ENCODE data around the gene SECTM1.

The SECTM1 gene

DNA sequence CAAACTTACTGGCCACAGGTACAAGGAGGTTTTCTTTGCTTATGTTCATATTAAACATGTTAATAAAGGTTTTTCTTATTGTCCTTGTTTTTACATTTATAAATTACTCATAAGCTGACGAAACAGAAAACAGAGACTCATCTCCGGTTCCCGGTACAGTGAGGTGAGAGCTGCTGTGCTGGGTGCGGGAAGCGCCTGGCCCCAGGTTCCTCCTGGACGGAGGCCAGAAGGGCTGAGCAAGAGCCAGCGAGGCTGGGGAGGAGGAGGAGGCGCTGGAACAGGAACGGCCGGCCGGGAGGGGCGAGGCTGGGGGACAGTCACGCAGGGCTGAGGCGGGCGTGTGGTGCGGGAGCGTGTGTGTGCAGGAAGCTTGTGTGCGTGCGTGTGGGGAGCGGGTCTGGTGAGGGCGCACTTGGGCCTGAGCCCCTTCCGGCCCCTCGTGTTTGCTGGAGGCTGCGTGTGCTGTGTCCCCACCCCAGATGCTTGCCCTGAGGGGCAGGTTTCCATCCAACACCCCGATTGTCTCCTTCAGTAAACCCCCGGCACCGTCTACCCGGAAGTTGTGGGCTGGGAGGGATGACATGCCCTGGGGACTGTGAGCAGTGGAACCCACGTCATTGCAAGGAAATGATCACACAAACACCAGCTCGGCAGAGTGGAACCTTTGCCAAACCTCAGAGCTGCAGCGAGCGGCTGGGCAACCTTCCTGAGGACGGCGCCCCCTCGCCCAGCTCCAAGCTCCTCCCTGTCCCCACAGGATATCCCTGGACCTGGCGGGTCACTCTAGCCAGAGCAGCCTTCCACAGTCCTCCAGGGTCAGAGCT, 35.6 kb downstream of the SECTM1 start:
- Histone ChIP-seq H3K9me3 (ENCODE audit: control insufficient read depth in 5 of 5, low read length in 5 of 5) (no peaks in the 10 kb centered on the region), H3K4me3 (ENCODE audit: low read depth in 1 of 5, low read length in 5 of 5) (peak overlapping the region; percentile 61 to 72 (median 68)), H3K4me1 (ENCODE audit: control insufficient read depth in 5 of 5, insufficient read depth in 5 of 5, low read length in 5 of 5) (peaks cover 4 to 45% (median 35%) of the 10 kb centered on the region in 5 donors), H3K36me3 (ENCODE audit: control insufficient read depth in 5 of 5, insufficient read depth in 5 of 5, low read length in 5 of 5) (no peaks in the 10 kb centered on the region), H3K9ac (ENCODE audit: low read length in 5 of 5) (peak overlapping the region in 4 of 5 donors; percentile 52 to 73 (median 66)), H3K27ac (ENCODE audit: low read depth, low read length) (peak overlapping the region; percentile 84), H3K27me3 (ENCODE audit: control insufficient read depth in 5 of 5, insufficient read depth in 4 of 5, low read length in 5 of 5) (peaks cover 0 to 15% (median 2%) of the 10 kb centered on the region in 5 donors)

DNA sequence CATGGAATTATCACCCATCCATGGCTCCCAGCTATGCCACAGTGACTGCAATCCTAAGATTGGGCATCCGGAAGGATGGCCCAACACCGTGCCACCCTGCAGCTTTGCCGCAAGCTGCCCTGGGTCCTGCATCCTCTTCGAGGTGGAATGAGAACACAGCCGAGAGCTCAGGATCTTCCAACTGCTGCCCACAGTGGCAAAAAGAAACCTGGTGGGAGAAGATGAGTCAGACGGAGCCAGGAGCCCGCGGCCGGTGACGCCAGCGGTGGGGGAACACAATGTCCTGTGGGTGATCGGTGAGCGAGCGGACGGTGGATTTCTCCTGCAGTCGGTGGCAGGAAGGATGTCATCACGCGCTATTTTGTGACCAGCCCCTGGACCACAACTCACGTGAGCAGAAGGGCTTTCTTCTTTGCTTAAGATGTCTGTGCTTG, 36.3 kb downstream of the SECTM1 start:
- Histone ChIP-seq H3K4me1 (ENCODE audit: control insufficient read depth in 5 of 5, insufficient read depth in 5 of 5, low read length in 5 of 5) (peaks cover 4 to 48% (median 36%) of the 10 kb centered on the region in 5 donors), H3K27me3 (ENCODE audit: control insufficient read depth in 5 of 5, insufficient read depth in 4 of 5, low read length in 5 of 5) (peaks cover 0 to 12% (median 2%) of the 10 kb centered on the region in 5 donors), H3K9ac (ENCODE audit: low read length in 5 of 5) (peak overlapping the region in 3 of 5 donors; percentile 64 to 73 (median 67)), H3K36me3 (ENCODE audit: control insufficient read depth in 5 of 5, insufficient read depth in 5 of 5, low read length in 5 of 5) (no peaks in the 10 kb centered on the region), H3K4me3 (ENCODE audit: low read depth in 1 of 5, low read length in 5 of 5) (peak overlapping the region in 4 of 5 donors; percentile 17 to 72 (median 68)), H3K27ac (ENCODE audit: low read depth, low read length) (peak overlapping the region; percentile 84), H3K9me3 (ENCODE audit: control insufficient read depth in 5 of 5, low read length in 5 of 5) (no peaks in the 10 kb centered on the region)

DNA sequence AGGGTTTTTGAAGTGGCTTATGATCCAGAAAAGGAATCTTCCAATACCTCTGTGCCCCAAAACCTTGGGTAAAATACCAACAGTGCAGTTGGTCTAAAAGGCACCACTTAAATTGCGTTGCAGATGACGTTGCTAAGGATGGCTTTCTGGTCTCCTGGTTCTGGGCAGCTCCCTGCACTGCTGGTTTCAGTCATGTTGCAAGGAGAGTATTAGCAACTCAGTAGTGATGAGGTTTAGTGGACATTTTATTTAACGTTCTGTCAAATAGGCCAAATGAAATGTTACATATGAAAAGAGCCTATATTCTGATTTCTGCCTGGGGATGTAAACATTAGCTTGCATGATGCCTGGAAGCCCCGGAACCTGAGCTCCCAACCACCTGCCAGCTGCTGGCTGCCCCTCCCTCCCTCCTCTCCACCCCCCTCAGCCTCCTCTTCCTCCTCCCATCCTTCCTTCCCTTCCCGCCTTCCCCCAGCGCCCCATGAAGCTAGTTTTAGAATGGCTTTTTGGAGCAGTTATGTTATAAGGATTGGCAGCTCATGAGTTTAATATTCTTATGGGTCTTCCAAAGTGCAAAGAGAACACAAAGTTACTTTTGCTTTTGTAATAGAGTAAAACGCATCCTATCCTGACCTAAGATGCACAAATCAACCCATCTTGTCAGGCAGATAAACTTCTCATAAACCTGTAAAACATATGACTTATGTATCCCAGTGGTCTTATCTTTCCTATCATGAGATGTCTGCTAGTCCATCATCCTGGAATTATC, 36.9 kb downstream of the SECTM1 start:
- H3K4me3 ChIP-seq (ENCODE audit: low read depth in 1 of 5, low read length in 5 of 5), result peak overlapping the region in 4 of 5 donors; percentile 17 to 72 (median 68)
- no peaks in the 10 kb centered on the region for H3K36me3 ChIP-seq (ENCODE audit: control insufficient read depth in 5 of 5, insufficient read depth in 5 of 5, low read length in 5 of 5)
- H3K9me3 ChIP-seq (ENCODE audit: control insufficient read depth in 5 of 5, low read length in 5 of 5), result no peaks in the 10 kb centered on the region
- peaks cover 4 to 54% (median 42%) of the 10 kb centered on the region in 5 donors for H3K4me1 ChIP-seq (ENCODE audit: control insufficient read depth in 5 of 5, insufficient read depth in 5 of 5, low read length in 5 of 5)
- H3K9ac ChIP-seq (ENCODE audit: low read length in 5 of 5), result peak overlapping the region in 1 of 5 donors; percentile 44
- peak overlapping the region; percentile 84 for H3K27ac ChIP-seq (ENCODE audit: low read depth, low read length)
- H3K27me3 ChIP-seq (ENCODE audit: control insufficient read depth in 5 of 5, insufficient read depth in 4 of 5, low read length in 5 of 5), result peaks cover 0 to 12% (median 2%) of the 10 kb centered on the region in 5 donors

DNA sequence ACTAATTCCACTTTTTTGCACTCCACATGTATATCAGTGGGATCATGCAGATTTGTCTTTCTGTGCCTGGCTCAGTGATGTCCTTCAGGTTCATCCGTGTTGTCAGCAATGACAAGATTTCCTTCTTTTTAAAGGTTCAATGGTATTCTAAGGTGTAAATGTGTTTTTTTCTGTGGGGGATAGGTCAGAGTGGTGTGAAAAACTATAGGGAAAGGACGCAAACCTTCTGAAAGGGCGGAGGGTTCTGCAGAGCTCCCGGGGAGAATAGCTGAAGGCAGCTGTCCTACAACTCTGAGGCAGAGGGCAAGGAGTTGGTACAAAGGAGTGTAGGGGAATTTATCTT, 38.1 kb downstream of the SECTM1 start:
- Histone ChIP-seq H3K9me3 (ENCODE audit: control insufficient read depth in 5 of 5, low read length in 5 of 5) (no peaks in the 10 kb centered on the region), H3K4me1 (ENCODE audit: control insufficient read depth in 5 of 5, insufficient read depth in 5 of 5, low read length in 5 of 5) (peaks cover 4 to 48% (median 41%) of the 10 kb centered on the region in 5 donors), H3K27me3 (ENCODE audit: control insufficient read depth in 5 of 5, insufficient read depth in 4 of 5, low read length in 5 of 5) (peaks cover 0 to 9% (median 0%) of the 10 kb centered on the region in 5 donors), H3K27ac (ENCODE audit: low read depth, low read length) (no peak overlapping the region), H3K36me3 (ENCODE audit: control insufficient read depth in 5 of 5, insufficient read depth in 5 of 5, low read length in 5 of 5) (no peaks in the 10 kb centered on the region), H3K9ac (ENCODE audit: low read length in 5 of 5) (no peak overlapping the region), H3K4me3 (ENCODE audit: low read depth in 1 of 5, low read length in 5 of 5) (no peak overlapping the region)

DNA sequence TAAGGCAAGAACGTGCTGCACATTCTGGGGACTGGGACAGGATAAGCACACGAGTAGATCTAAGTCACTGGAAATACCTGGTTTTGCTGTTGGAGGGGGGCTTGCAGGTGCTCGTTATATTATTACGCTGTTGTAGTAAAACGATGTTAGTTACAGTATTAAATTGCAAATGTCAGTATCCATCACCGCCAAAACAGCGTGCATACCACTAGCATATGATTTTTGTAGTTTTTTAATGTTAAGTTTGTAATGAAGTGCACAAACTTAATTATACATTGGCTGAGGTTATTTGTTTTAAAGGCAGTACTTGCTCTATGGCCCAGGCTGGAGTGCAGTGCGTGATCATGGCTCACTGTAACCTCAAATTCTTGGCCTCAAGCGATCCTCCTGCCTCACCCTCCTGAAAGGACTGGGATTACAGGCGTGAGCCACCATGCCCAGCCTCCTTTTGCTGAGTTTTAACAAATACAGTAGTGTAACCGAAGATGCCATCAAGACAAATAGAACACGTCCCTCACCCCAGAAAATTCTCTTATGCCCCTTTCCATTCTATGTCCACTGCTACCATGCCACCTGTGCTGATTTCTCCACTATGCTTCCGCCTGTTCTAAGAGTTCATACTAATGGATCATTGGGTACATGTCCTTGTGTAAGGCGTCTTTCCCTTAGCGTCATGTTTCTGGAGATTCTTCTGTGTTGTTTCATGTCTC, 39.3 kb downstream of the SECTM1 start:
- Histone ChIP-seq H3K4me1 (ENCODE audit: control insufficient read depth in 5 of 5, insufficient read depth in 5 of 5, low read length in 5 of 5) (peaks cover 4 to 51% (median 41%) of the 10 kb centered on the region in 5 donors), H3K4me3 (ENCODE audit: low read depth in 1 of 5, low read length in 5 of 5) (peak overlapping the region in 2 of 5 donors; percentile 44 to 51), H3K27me3 (ENCODE audit: control insufficient read depth in 5 of 5, insufficient read depth in 4 of 5, low read length in 5 of 5) (peaks cover 0 to 9% (median 0%) of the 10 kb centered on the region in 5 donors), H3K36me3 (ENCODE audit: control insufficient read depth in 5 of 5, insufficient read depth in 5 of 5, low read length in 5 of 5) (no peaks in the 10 kb centered on the region), H3K9ac (ENCODE audit: low read length in 5 of 5) (no peak overlapping the region), H3K27ac (ENCODE audit: low read depth, low read length) (no peak overlapping the region), H3K9me3 (ENCODE audit: control insufficient read depth in 5 of 5, low read length in 5 of 5) (no peaks in the 10 kb centered on the region)

DNA sequence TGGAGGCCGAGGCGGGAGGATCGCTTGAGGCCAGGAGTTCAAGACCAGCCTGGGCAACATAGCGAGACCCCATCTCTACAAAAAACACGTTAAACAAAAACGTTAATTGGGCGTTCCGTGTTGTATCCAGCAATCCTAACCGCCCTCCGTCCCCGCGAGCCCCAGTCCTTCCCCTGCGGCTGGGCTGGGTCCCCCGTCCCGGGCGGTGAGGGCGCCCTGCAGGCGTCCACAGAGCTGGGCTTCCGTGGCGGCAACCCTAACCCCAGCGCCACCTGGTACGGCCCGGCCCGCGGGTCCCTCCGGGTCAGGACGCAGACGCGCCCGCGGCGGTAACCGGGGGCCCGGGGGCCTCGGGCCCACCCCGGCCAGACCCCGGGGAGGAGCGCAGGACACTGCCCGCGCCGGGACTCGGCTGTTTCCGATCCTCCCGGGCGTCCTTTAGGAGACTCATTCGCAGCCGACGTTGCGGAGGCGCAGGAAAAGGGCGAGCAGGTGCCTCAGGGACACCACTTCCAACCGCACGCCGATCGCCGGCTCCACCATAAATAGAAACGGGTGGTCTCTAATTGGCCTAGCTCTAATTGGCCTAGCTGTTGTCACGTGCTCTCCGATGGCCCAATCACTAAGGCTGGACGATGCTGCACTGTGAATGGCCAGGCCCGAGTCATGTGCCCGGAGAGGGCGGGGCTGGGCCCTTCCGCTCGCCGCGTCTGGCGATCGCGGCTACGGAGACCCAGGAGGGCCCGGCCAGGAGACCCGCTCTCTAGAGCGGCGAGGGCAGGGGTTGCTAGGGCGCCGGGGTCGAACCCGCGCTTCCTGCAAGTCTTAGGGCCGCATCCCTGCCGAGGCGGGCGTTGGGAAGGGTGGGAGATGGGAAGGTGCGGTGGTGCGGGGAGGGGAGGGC, 41.1 kb downstream of the SECTM1 start:
- no peaks in the 10 kb centered on the region for H3K9me3 ChIP-seq (ENCODE audit: control insufficient read depth in 5 of 5, low read length in 5 of 5)
- H3K27ac ChIP-seq (ENCODE audit: low read depth, low read length), result peak overlapping the region; percentile 91
- H3K4me3 ChIP-seq (ENCODE audit: low read depth in 1 of 5, low read length in 5 of 5), result peak overlapping the region; percentile 62 to 79 (median 75)
- peak overlapping the region in 4 of 5 donors; percentile 75 to 93 (median 91) for H3K9ac ChIP-seq (ENCODE audit: low read length in 5 of 5)
- peaks cover 4 to 50% (median 29%) of the 10 kb centered on the region in 5 donors for H3K4me1 ChIP-seq (ENCODE audit: control insufficient read depth in 5 of 5, insufficient read depth in 5 of 5, low read length in 5 of 5)
- peaks cover 0 to 6% (median 0%) of the 10 kb centered on the region in 5 donors for H3K27me3 ChIP-seq (ENCODE audit: control insufficient read depth in 5 of 5, insufficient read depth in 4 of 5, low read length in 5 of 5)
- no peaks in the 10 kb centered on the region for H3K36me3 ChIP-seq (ENCODE audit: control insufficient read depth in 5 of 5, insufficient read depth in 5 of 5, low read length in 5 of 5)

DNA sequence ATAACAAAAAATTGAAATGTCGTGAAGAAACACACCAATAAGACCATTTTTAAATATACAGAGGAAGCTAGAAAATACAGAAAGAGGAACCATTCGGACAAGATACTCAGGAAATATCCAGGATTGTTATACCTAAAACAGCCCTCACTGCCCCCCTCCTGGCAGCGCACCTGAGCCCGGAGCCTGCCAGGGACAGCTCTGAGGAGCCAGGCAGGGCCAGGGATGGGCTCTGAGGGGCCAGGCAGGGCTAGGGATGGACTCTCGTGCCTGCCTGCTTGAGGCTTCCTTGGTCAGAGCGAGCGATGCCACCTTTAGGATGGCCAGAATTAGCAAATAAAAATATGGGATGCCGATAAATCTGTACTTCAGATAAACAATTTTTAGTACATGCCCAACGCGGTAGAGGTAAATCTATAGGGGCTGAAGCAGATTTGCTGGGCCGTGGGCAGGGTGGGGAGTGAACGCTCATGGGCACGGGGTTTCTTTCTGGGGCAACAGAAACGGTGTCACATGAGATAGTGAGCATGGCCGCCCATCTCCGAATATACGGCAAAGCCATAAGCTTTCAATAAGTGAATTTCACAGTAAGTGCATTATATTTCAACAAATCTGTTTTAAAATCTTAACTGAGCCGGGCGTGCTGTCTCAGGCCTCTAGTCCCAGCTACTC, 41.9 kb downstream of the SECTM1 start:
- H3K9me3 ChIP-seq (ENCODE audit: control insufficient read depth in 5 of 5, low read length in 5 of 5), result no peaks in the 10 kb centered on the region
- H3K36me3 ChIP-seq (ENCODE audit: control insufficient read depth in 5 of 5, insufficient read depth in 5 of 5, low read length in 5 of 5), result no peaks in the 10 kb centered on the region
- peak overlapping the region; percentile 62 to 79 (median 75) for H3K4me3 ChIP-seq (ENCODE audit: low read depth in 1 of 5, low read length in 5 of 5)
- H3K27ac ChIP-seq (ENCODE audit: low read depth, low read length), result peak overlapping the region; percentile 91
- peaks cover 2 to 45% (median 26%) of the 10 kb centered on the region in 5 donors for H3K4me1 ChIP-seq (ENCODE audit: control insufficient read depth in 5 of 5, insufficient read depth in 5 of 5, low read length in 5 of 5)
- peaks cover 0 to 4% (median 0%) of the 10 kb centered on the region in 5 donors for H3K27me3 ChIP-seq (ENCODE audit: control insufficient read depth in 5 of 5, insufficient read depth in 4 of 5, low read length in 5 of 5)
- H3K9ac ChIP-seq (ENCODE audit: low read length in 5 of 5), result peak overlapping the region in 4 of 5 donors; percentile 75 to 93 (median 91)

DNA sequence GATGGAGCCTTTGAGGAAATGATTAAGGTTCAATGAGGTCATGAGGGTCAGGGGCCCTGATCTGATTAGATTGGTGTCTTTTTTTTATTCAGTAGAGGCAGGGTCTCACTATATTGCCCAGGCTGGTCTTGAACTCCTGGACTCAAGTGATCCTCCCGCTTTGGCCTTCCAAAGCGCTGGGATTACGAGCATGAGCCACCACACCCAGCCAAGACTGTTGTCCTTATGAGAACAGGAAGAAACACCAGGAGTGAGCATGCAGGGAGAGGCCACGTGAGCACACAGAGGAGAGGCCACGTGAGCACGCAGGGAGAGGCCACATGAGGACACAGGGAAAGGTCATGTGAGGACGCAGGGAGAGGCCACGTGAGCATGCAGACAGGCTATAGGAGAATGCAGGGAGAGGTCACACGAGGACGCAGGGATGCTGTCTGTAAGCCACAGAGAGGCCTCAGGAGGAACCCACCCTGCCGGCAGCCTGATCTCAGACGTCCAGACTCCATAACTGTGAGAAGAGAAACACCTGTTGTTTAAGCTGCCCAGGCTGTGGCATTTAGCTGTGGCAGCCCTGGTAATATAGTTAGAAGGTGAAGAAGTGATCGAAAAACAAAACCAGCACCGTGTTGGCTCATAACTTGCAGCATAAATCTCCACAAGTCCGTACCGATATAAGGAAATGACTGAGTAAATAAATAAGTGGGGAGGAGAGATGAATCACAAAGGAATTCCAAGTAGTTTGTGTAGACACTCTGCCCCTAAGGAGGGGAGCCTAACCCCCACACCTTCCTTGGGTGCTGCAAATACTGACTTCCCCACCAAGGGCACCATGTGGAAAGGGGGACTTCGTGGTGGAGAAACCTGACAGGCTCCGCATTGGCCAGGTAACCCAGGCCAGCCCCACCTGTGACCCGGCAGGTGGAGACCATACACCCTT, 45.4 kb downstream of the SECTM1 start:
- Histone ChIP-seq H3K9ac (ENCODE audit: low read length in 5 of 5) (no peak overlapping the region), H3K36me3 (ENCODE audit: control insufficient read depth in 5 of 5, insufficient read depth in 5 of 5, low read length in 5 of 5) (no peaks in the 10 kb centered on the region), H3K4me3 (ENCODE audit: low read depth in 1 of 5, low read length in 5 of 5) (no peak overlapping the region), H3K4me1 (ENCODE audit: control insufficient read depth in 5 of 5, insufficient read depth in 5 of 5, low read length in 5 of 5) (peaks cover 0 to 37% (median 17%) of the 10 kb centered on the region in 5 donors), H3K27me3 (ENCODE audit: control insufficient read depth in 5 of 5, insufficient read depth in 4 of 5, low read length in 5 of 5) (no peaks in the 10 kb centered on the region), H3K27ac (ENCODE audit: low read depth, low read length) (peak overlapping the region; percentile 41), H3K9me3 (ENCODE audit: control insufficient read depth in 5 of 5, low read length in 5 of 5) (no peaks in the 10 kb centered on the region)
